ENCODE data around the gene E2F3.
"Not testable (repeated sequence)": the region's sequence is repeated elsewhere in the genome, so short reads cannot be mapped to it uniquely, and the experiment has no call there.

E2F3 gene

GRCh38 chr6:20434766-20435165 lies 33.1 kb downstream of the E2F3 start:
- DNase-seq: no peak

GRCh38 chr6:20436719-20437118 lies 35.0 kb downstream of the E2F3 start:
- DNase-seq: no peak

- no peak for DNase-seq
Observed at GRCh38 chr6:20437639-20438038, 36.0 kb downstream of the E2F3 start.

GRCh38 chr6:20438462-20439070 lies 36.9 kb downstream of the E2F3 start:
- no peak for DNase-seq

- no peak for DNase-seq
Observed at GRCh38 chr6:20439558-20439957, 37.9 kb downstream of the E2F3 start.

DNA sequence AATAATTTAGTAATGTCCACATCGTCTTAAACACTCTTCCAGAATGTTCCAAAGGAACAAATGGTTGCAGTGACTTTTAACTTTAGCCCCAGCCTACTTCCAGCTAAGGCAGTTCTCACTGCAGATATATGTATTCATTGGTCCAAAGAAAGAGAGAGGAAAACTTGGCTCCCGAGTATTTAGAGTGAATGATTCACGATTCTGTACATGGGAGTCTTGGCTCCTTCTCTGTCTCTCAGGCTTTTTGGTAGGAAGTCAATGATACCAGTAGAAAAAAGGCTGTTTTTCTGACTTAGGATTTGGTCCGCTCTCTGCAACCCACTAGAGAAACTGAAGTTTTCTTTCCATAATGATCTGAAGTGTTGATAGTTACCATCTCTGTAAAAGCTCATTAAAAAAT lies 38.6 kb downstream of the E2F3 start:
- no peak for DNase-seq

DNA sequence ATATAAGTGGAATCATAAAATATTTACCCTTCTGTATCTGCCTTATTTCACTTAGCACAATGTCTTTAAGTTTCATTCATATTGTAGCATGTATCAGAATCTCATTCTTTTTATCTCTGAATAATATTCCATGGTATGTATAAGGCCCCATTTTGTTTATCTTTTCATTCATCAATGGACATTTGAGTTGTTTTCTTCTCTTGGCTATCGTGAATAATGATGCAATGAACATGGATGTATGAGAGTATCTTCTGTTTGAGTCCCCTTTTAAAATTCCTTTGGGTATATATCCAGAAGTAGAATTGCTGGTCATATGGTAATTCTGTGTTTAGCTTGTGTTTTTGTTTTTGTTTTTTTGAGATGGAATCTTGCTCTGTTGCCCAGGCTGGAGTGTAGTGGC lies 39.6 kb downstream of the E2F3 start:
- DNase-seq: no peak

DNA sequence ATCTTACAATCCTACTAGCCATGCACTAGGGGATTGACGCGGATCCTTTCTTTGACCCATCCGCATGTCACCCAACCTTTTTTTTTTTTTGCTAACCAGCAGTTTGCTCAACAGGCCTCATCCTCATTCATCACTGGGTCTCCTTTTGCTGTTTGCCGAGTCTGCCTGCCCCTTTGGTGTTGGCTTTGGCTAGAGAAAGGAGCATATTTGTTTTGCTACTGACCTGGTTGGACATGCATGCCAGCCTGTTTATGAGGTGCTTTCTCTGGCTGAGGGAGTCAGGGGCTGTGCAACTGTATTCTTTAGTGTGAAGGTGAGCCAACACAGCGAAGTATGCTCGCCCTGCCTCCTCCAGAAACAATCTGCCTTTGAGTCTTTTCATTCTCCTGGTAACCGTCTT lies 40.2 kb downstream of the E2F3 start:
- no peak for DNase-seq

GRCh38 chr6:20444786-20445271 lies 43.1 kb downstream of the E2F3 start:
- no peak for DNase-seq

- DNase-seq: no peak
Observed at GRCh38 chr6:20447157-20447556, 45.5 kb downstream of the E2F3 start.

- DNase-seq: no peak
Observed at GRCh38 chr6:20447581-20448132, 46.0 kb downstream of the E2F3 start.

GRCh38 chr6:20448828-20449227 lies 47.1 kb downstream of the E2F3 start:
- DNase-seq: no peak

DNA sequence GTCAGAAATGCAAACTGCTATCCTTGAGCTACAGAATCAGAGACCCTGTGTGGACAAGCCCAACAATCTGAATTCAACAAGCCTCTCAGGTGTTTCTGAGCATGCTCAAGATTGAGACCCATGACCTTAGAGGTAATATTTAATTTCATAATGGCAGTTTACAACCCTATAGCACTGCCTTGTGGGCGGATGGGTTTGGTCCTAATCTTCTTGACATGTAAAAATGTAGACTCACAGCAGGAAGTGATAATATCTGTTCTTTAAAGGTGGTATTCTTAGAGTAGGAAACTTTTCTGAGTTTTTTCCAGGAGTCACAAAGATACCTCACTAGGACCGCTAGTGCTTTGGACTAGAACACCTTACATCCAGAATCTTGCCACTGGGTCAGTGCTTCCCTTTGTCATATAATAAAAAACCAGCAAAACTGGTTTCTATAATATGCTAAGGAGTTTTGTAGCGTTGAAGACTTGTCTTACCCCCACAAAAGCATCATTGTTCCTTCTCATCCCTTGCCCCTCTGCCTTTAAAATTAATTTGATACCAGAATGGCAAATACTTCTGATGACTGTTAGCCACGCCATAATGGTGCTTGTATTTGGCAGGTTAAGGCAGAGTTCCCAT lies 52.6 kb downstream of the E2F3 start:
- no peak for DNase-seq

DNA sequence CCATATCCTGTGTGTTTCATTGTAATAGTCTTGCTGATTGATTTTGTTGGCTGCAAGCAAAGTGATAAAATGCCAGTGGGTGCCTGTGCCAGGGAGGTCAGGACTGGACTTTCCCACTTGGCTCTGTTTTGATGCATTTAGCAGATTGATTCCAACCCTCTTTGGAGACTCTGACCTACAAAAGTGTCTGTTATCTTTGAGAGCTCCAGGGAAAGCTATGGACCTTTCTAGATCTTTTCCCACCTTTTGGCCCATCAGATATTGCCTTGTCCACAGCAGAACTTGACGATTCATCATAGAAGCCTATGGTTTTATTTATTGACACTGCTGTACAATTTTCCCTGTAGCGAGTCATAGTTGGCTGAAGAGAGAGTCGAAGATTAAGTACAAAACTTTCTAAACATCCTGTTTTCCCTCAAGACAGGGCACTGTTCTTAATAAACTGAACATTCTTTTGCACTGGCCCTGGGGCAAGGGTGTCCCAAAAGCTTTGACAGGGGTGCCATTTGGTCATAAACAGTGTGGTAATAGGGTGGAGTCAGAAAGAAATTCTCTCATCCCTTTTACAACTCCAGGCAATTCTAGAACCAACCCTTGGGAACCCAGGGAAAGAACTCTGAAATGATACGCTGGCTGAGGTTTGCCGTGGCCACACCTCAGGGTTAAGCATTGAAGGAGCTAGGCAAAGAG lies 53.7 kb downstream of the E2F3 start:
- DNase-seq: no peak

- DNase-seq: no peak
Observed at GRCh38 chr6:20458027-20458894, 56.6 kb downstream of the E2F3 start.

DNA sequence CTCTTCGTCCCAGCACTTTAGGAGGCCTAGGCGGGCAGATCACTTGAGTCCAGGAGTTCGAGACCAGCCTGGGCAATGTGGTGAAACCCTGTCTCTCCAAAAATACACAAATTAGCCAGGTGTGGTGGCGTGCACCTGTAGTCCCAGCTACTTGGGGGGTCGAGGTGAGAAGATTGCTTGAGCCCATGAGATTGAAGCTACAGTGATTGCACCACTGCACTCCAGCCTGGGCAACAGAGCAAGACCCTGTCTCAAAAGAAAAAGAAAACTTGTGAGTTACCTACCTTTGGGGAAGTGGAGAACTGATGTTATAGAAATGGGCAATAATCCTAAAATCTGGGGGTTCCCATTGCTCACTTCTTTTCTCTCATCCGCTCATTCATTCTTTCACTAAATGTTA lies 58.0 kb downstream of the E2F3 start:
- DNase-seq: no peak

- DNase-seq: no peak
Observed at GRCh38 chr6:20461576-20461975, 59.9 kb downstream of the E2F3 start.

DNA sequence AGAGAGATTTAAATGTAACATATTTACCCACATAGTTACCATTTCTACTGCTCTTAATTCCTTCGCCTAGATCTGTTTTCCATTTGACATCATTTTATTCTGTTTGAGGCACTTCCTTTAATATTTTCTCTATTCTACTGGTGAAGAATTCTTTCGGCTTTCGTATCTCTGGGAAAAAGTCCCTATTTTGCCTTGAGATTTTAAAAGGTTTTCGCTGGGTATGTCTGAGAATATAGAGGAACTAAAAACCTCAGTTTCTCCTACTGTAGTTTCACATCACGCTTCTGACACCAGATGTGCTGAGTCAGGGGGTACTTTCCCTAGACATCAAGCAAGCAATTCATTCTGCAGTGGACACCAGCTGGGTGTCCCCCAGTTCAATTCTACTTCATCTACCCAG lies 61.7 kb downstream of the E2F3 start:
- no peak for DNase-seq

GRCh38 chr6:20464041-20464440 lies 62.4 kb downstream of the E2F3 start:
- no peak for DNase-seq

DNA sequence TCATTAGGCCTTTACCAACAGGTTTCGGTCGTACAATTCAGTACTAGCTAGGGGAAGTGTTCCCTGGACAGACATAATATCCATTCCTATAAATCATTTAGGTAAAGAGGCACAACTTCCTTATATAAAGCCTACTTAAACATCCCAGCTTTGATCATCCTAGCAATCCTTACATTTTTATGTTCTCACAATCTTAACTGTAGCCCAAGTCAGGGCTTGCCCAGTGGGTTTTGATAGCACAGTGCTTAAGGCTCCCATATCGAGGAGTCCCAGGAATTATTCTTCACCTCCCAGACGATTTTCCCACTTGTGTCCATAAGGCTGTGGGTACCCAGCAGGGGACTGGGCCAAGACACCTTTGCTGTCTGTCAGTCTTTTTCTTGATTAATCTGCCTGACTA lies 63.2 kb downstream of the E2F3 start:
- DNase-seq: no peak

DNA sequence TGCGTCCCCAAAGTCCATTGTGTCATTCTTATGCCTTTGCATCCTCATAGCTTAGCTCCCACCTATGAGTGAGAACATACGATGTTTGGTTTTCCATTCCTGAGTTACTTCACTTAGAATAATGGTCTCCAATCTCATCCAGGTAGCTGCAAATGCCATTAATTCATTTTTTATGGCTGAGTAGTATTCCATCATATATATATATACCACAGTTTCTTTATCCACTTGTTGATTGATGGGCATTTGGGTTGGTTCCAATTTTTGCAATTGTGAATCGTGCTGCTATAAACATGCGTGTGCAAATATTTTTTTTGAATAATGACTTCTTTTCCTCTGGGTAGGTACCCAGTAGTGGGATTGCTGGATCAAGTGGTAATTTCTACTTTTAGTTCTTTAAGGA lies 63.9 kb downstream of the E2F3 start:
- DNase-seq: not testable (repeated sequence)

DNA sequence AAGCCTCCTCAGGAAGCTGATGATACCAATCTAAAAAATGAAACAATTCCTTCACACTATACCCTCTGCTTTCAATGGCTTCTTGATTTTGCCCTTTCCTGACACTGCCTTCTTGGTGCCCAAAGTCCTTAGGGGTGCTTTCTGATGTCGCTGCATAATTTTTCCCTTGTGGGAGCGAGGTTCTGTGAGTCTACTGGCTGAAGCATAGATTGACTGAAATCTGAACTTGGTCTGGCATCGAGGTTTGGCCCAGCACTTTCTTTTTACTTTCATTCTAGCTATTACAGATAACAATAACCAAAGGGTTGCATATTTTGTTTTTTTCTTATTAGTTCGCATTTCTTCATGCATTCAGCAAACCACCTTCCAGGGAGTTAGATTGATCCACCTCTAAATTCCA lies 65.8 kb downstream of the E2F3 start:
- no peak for DNase-seq

- DNase-seq: no peak
Observed at GRCh38 chr6:20468209-20468608, 66.5 kb downstream of the E2F3 start.

Data from stimulated activated CD4-positive, alpha-beta T cell treated with anti-CD3 and anti-CD28 coated beads, Interleukin-4, amount 100 ng/mL, for 24 hours (primary cell).